Neuronal stem cell (in vitro differentiated cells): ENCODE measurements around the gene BCAN.

Source experiments
- DNase-seq: peaks from one replicate; pipeline ENCODE4 v3.0.0-alpha.2; 2013; ENCODE audit warnings: low spot score
- H2AFZ ChIP-seq: one replicate; pipeline ENCODE4 v1.6.1; 2013; ENCODE audit warnings: mild to moderate bottlenecking, low read length, inconsistent platforms
- H2AK5ac ChIP-seq: 2 replicates; pipeline ENCODE4 v1.6.1; 2013; ENCODE audit warnings: low read depth, mild to moderate bottlenecking, inconsistent platforms, low read length, moderate library complexity, mixed read lengths
- H2BK120ac ChIP-seq: 2 replicates; pipeline ENCODE4 v1.6.1; 2013; ENCODE audit warnings: low read depth, mild to moderate bottlenecking, inconsistent platforms, low read length, moderate library complexity, mixed read lengths
- H2BK12ac ChIP-seq: one replicate; pipeline ENCODE4 v1.6.1; 2013; ENCODE audit warnings: low read length, inconsistent platforms
- H2BK15ac ChIP-seq: 2 replicates; pipeline ENCODE4 v1.6.1; 2013; ENCODE audit warnings: mild to moderate bottlenecking, low read length, inconsistent platforms, mixed read lengths
- H2BK5ac ChIP-seq: one replicate; pipeline ENCODE4 v1.6.1; 2013; ENCODE audit warnings: inconsistent platforms, mild to moderate bottlenecking, low read length, moderate library complexity
- H3K14ac ChIP-seq: one replicate; pipeline ENCODE4 v1.6.1; 2013; ENCODE audit warnings: low read length, inconsistent platforms
- H3K18ac ChIP-seq: 2 replicates; pipeline ENCODE4 v1.6.1; 2013; ENCODE audit warnings: low read length, inconsistent platforms
- H3K23ac ChIP-seq: 2 replicates; pipeline ENCODE4 v1.6.1; 2013; ENCODE audit warnings: low read depth, mild to moderate bottlenecking, mixed read lengths, low read length, inconsistent platforms; ENCODE audit not compliant: poor library complexity
- H3K27ac ChIP-seq: replicated peaks from 3 replicates; pipeline ENCODE4 v1.5.1; 2013; ENCODE audit warnings: low read length, inconsistent platforms
- H3K27me3 ChIP-seq, 3 experiments: 2 replicates each; pipeline ENCODE4 v1.6.1; 2013; ENCODE audit warnings: low read length in 3 of 3, mild to moderate bottlenecking in 2 of 3, inconsistent platforms in 1 of 3, low read depth in 1 of 3, mixed read lengths in 1 of 3, moderate library complexity in 1 of 3; ENCODE audit not compliant: control insufficient read depth in 3 of 3, insufficient read depth in 3 of 3
- H3K36me3 ChIP-seq, 2 donors: replicated peaks in 1 of 2; 2 replicates each; pipeline ENCODE4 v1.6.1; 2013; ENCODE audit warnings: low read length in 2 of 2; ENCODE audit not compliant: control insufficient read depth in 2 of 2, insufficient read depth in 2 of 2
- H3K4ac ChIP-seq: 2 replicates; pipeline ENCODE4 v1.6.1; 2013; ENCODE audit warnings: inconsistent platforms, mild to moderate bottlenecking, low read length, moderate library complexity
- H3K4me1 ChIP-seq, 2 donors: 1 replicate in 1 of 2; 2 replicates in 1 of 2; pipeline ENCODE4 v1.6.1; 2013; ENCODE audit warnings: low read length in 2 of 2, low read depth in 1 of 2; ENCODE audit not compliant: control insufficient read depth in 2 of 2, insufficient read depth in 1 of 2
- H3K4me2 ChIP-seq: one replicate; pipeline ENCODE4 v1.6.1; 2013; ENCODE audit warnings: mild to moderate bottlenecking, low read length, inconsistent platforms; ENCODE audit not compliant: insufficient read depth, poor library complexity, severe bottlenecking
- H3K4me3 ChIP-seq, 2 donors: 2 replicates each; pipeline ENCODE4 v1.5.1; 2013; ENCODE audit warnings: low read length in 2 of 2, mild to moderate bottlenecking in 2 of 2, inconsistent platforms in 1 of 2, moderate library complexity in 1 of 2
- H3K79me1 ChIP-seq: one replicate; pipeline ENCODE4 v1.6.1; 2013; ENCODE audit warnings: low read depth, mild to moderate bottlenecking, inconsistent platforms, low read length, moderate library complexity
- H3K9ac ChIP-seq: one replicate; pipeline ENCODE4 v1.6.1; 2013; ENCODE audit warnings: mild to moderate bottlenecking, low read depth, low read length, inconsistent platforms; ENCODE audit not compliant: poor library complexity
- H3K9me3 ChIP-seq, 2 donors: replicated peaks in 1 of 2; 2 replicates each; pipeline versions ENCODE3 to v1.6.1; 2013; ENCODE audit warnings: low read length in 2 of 2, mild to moderate bottlenecking in 2 of 2, inconsistent platforms in 1 of 2, low read depth in 1 of 2, mixed read lengths in 1 of 2, moderate library complexity in 1 of 2; ENCODE audit not compliant: control insufficient read depth in 2 of 2, insufficient read depth in 1 of 2
- H4K8ac ChIP-seq: one replicate; pipeline ENCODE4 v1.6.1; 2013; ENCODE audit warnings: low read depth, mild to moderate bottlenecking, inconsistent platforms, low read length, moderate library complexity
- H4K91ac ChIP-seq: one replicate; pipeline ENCODE4 v1.6.1; 2013; ENCODE audit warnings: low read length, low read depth, mild to moderate bottlenecking, inconsistent platforms; ENCODE audit not compliant: poor library complexity
- WGBS, 2 donors: extraction: QIAGEN DNeasy Blood & Tissue Kit; methylation state at CpG; one replicate each; pipeline ENCODE4 v1.1.7; 2013; ENCODE audit warnings: missing lambda C conversion rate in 2 of 2, mixed read lengths in 1 of 2; ENCODE audit not compliant: insufficient read length in 2 of 2, insufficient replicate concordance in 1 of 2; ENCODE audit errors: extremely low coverage in 2 of 2; 5-methylcytosine and 5-hydroxymethylcytosine counted together

BCAN gene

DNA sequence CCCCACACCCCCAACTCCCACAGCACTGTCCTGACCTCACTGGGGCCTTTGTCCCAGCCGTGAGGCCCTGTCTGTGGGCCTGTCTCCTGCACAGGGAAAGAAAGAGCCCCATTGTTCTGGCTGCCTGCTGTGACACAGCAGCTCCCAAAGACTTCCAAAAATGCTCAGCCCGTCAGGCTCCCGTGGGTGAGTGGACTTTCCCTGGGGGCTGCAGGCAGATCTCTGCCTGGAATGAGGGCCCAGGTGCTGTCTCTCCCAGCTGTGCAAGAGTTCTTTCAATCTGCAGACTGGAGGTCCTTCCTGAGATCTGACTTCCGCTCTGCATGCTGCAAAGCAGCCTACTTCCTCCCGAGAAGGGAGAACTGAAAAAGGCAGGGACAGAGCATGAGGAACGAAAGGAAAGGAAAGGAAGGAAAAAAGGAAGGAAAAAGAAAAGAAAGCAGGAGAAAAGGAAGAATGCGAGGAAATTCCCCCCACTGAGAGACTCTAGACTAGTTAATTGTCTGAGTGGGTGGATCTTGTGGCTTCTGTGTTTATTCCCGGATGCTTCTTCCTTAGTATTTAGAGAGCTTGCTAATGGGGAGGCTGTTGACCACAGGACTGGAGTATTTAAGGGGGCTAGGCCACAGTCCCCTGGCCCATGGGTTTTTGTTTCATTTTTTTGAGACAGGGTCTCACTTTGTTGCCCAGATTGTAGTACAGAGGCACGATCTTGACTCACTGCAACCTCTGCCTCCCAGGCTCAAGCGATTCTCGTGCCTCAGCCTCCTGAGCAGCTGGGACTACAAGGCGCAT, 20.3 kb downstream of the BCAN start:
- Histone ChIP-seq H3K27me3 (peaks cover 0 to 14% (median 0%) of the 10 kb centered on the region in 3 experiments), H4K8ac (no peak overlapping the region), H3K4me2 (no peak overlapping the region), H4K91ac (no peak overlapping the region), H3K4ac (peak overlapping the region; percentile 58), H3K9me3 (no peaks in the 10 kb centered on the region), H2BK15ac (peak overlapping the region; percentile 62), H2AK5ac (peak overlapping the region; percentile 84), H2AFZ (peak overlapping the region; percentile 2), H2BK120ac (peak overlapping the region; percentile 95), H3K4me1 (peaks cover 59 to 70% of the 10 kb centered on the region in 2 donors), H2BK12ac (no peak overlapping the region), H3K27ac (peak overlapping the region; percentile 70), H2BK5ac (peak overlapping the region; percentile 89), H3K9ac (no peak overlapping the region), H3K79me1 (peaks cover 4% of the 10 kb centered on the region), H3K36me3 (no peaks in the 10 kb centered on the region), H3K18ac (peak overlapping the region; percentile 73), H3K4me3 (peak overlapping the region in 1 of 2 donors; percentile 50), H3K14ac (no peak overlapping the region), H3K23ac (no peak overlapping the region)
- no CpG with 5 or more reads among the region's 12 CpGs for WGBS, 2 donors
- no peak for DNase-seq

DNA sequence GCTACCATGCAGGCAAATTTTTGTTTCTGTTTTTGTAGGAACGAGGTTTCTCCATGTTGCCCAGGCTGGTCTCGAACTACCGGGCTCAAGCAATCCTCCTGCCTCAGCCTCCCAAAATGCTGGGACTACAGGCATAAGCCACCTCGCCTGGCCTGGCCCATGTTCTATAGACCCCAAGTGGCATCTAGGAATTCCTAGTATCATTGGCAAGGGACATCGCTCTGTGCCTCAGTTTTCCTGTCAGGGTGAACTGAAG, 20.8 kb downstream of the BCAN start:
- Histone ChIP-seq H3K9me3 (no peaks in the 10 kb centered on the region), H3K4me3 (no peak overlapping the region), H3K4me1 (peaks cover 61 to 73% of the 10 kb centered on the region in 2 donors), H3K4me2 (no peak overlapping the region), H3K18ac (peak overlapping the region; percentile 73), H4K91ac (no peak overlapping the region), H2BK12ac (no peak overlapping the region), H4K8ac (no peak overlapping the region), H2BK120ac (no peak overlapping the region), H2AFZ (no peak overlapping the region), H2BK5ac (no peak overlapping the region), H3K9ac (no peak overlapping the region), H2AK5ac (peak overlapping the region; percentile 84), H3K27ac (peak overlapping the region; percentile 50), H3K4ac (peak overlapping the region; percentile 39), H3K14ac (no peak overlapping the region), H2BK15ac (peak overlapping the region; percentile 62), H3K36me3 (no peaks in the 10 kb centered on the region), H3K79me1 (peaks cover 4% of the 10 kb centered on the region), H3K23ac (no peak overlapping the region), H3K27me3 (peaks cover 0 to 10% (median 0%) of the 10 kb centered on the region in 3 experiments)
- no peak for DNase-seq
- WGBS, 2 donors, result no CpG with 5 or more reads among the region's 5 CpGs

GRCh38 chr1:156663178-156663577, 21.3 kb downstream of the BCAN start:
- H3K36me3 ChIP-seq, result peaks cover 0 to 1% of the 10 kb centered on the region in 2 donors
- H4K91ac ChIP-seq, result no peak overlapping the region
- no peak for DNase-seq
- H3K27me3 ChIP-seq, result peaks cover 0 to 5% (median 0%) of the 10 kb centered on the region in 3 experiments
- no peak overlapping the region for H4K8ac ChIP-seq
- WGBS, 2 donors, result no CpG with 5 or more reads among the region's 5 CpGs
- peaks cover 65 to 73% of the 10 kb centered on the region in 2 donors for H3K4me1 ChIP-seq
- no peak overlapping the region for H3K14ac ChIP-seq
- H2BK5ac ChIP-seq, result peak overlapping the region; percentile 25
- no peak overlapping the region for H3K4me3 ChIP-seq
- no peak overlapping the region for H3K9ac ChIP-seq
- peak overlapping the region; percentile 82 for H3K27ac ChIP-seq
- H3K9me3 ChIP-seq, result no peaks in the 10 kb centered on the region
- H3K4me2 ChIP-seq, result no peak overlapping the region
- no peak overlapping the region for H3K23ac ChIP-seq
- H2AFZ ChIP-seq, result no peak overlapping the region
- peaks cover 4% of the 10 kb centered on the region for H3K79me1 ChIP-seq
- H2BK15ac ChIP-seq, result peak overlapping the region; percentile 62
- peak overlapping the region; percentile 38 for H2AK5ac ChIP-seq
- H3K4ac ChIP-seq, result no peak overlapping the region
- no peak overlapping the region for H2BK120ac ChIP-seq
- peak overlapping the region; percentile 14 for H2BK12ac ChIP-seq
- peak overlapping the region; percentile 84 for H3K18ac ChIP-seq

DNA sequence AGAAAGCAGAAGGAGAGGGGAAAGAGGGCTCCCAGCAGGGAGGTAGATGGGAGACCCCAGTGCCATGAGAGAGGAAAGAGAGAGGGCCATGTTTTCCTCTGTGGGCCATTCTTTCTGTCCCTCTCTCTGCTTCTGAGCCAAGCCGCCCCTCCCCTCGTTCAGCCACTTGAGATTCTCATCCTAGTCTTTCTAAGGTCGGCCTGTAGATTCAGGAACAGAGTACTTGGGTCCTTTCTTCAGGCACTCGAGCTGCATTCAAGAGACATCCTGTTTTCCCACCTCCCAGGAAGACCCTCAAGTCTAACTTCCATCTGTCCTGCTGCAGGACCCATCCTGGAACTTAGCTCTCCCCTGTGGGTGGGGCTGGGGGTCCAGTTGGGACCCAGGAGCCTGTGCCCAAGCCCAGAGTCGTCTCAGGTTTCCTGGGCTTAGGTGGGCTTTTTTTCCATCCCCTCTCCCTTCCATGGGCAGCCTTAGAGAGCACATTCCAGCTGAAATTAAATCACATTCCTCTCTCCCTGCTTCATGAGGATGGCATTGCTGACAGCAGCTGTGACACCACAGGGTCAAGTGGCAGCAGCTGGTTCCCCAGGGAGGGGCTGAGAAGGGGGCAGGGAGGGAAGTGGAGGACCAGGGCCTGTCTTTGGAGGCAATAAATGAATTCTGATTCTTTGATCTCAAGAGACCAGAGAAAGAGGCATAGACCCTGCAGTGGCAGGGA, 22.3 kb downstream of the BCAN start:
- Histone ChIP-seq H3K4me3 (peak overlapping the region in 1 of 2 donors; percentile 9), H2AFZ (no peak overlapping the region)
- no peak for DNase-seq

More for the DNA sequence above, 22.3 kb downstream of the BCAN start:
- H3K14ac ChIP-seq, result peak overlapping the region; percentile 66
- peak overlapping the region; percentile 38 for H2AK5ac ChIP-seq
- peak overlapping the region; percentile 82 for H3K27ac ChIP-seq
- peak overlapping the region; percentile 77 for H2BK15ac ChIP-seq
- no peak overlapping the region for H4K8ac ChIP-seq
- peak overlapping the region; percentile 25 for H2BK5ac ChIP-seq
- H3K4me2 ChIP-seq, result peak overlapping the region; percentile 15
- peak overlapping the region; percentile 63 for H2BK120ac ChIP-seq
- peaks cover 0 to 1% of the 10 kb centered on the region in 2 donors for H3K36me3 ChIP-seq
- no peak overlapping the region for H3K9ac ChIP-seq
- H3K9me3 ChIP-seq, result no peaks in the 10 kb centered on the region
- H3K27me3 ChIP-seq, result no peaks in the 10 kb centered on the region
- peak overlapping the region; percentile 89 for H2BK12ac ChIP-seq
- H4K91ac ChIP-seq, result no peak overlapping the region
- peaks cover 4% of the 10 kb centered on the region for H3K79me1 ChIP-seq
- peak overlapping the region; percentile 16 for H3K23ac ChIP-seq
- peaks cover 72 to 82% of the 10 kb centered on the region in 2 donors for H3K4me1 ChIP-seq
- H3K4ac ChIP-seq, result no peak overlapping the region
- no CpG with 5 or more reads among the region's 5 CpGs for WGBS, 2 donors
- H3K18ac ChIP-seq, result peak overlapping the region; percentile 44
